ENCODE measurements around the gene TPBGL.
"Not testable (repeated sequence)": the region's sequence is repeated elsewhere in the genome, so short reads cannot be mapped to it uniquely, and the experiment has no call there.

TPBGL gene

DNA sequence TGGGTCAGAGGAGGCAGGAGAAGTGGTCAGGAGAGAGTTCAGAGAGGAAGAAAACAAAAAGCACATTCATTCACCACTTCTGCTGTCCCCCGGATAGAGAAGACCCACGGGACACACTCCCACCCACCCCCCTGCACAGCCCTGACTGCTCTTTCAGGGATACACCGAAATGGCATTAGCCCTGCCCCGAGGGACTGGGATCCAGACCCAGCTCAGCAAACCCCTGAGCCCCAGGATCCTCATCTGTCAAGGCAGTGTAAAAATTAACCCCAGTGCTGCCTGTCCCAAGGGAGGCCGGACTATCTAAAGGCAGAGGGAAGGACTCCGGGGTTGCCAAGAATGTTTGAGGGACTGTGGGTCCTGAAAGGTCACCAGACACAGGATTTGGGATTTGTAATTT lies 31.2 kb downstream of the TPBGL start:
- TF ChIP-seq, protein P1, sequence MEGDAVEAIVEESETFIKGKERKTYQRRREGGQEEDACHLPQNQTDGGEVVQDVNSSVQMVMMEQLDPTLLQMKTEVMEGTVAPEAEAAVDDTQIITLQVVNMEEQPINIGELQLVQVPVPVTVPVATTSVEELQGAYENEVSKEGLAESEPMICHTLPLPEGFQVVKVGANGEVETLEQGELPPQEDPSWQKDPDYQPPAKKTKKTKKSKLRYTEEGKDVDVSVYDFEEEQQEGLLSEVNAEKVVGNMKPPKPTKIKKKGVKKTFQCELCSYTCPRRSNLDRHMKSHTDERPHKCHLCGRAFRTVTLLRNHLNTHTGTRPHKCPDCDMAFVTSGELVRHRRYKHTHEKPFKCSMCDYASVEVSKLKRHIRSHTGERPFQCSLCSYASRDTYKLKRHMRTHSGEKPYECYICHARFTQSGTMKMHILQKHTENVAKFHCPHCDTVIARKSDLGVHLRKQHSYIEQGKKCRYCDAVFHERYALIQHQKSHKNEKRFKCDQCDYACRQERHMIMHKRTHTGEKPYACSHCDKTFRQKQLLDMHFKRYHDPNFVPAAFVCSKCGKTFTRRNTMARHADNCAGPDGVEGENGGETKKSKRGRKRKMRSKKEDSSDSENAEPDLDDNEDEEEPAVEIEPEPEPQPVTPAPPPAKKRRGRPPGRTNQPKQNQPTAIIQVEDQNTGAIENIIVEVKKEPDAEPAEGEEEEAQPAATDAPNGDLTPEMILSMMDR (IDR thresholded peaks at IDR 0.05; ENCODE audit: low read depth, low read length, missing control alignments), result no peak
- no peak for DNase-seq
- Histone ChIP-seq H3K4me3 (ENCODE audit: low read depth, low read length) (no peak overlapping the region), H3K27ac (no peak overlapping the region), H3K27me3 (replicated peaks) (no peaks in the 10 kb centered on the region), H3K36me3 (replicated peaks) (no peaks in the 10 kb centered on the region)
- in situ Hi-C loops (cut with HindIII; ENCODE audit: low pct_ligation_motif_present, low sequenced_read_pairs), result no loop called here

DNA sequence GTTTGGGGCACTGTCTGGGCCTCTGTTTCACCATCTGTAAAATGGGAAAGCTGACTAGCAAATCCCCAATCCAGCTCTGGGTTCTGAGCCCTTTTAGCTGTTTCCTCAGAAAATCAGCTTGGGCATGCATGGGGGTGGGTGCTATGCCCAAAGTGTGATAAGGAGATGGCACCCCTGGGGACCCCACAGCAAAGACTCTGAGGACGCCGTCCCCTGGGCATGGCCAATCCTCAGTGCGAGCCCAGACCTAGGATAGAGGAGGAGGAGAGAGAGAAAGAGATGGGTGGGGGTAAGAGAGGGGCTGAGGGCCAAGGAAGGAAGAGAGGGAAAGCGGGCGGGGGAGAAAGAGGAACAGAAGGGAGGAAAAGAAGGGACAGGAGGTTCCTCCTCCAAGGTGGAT lies 31.8 kb downstream of the TPBGL start:
- H3K36me3 ChIP-seq (replicated peaks), result no peaks in the 10 kb centered on the region
- H3K27me3 ChIP-seq (replicated peaks), result no peaks in the 10 kb centered on the region
- in situ Hi-C loops (cut with HindIII; ENCODE audit: low pct_ligation_motif_present, low sequenced_read_pairs), result no loop called here
- no peak overlapping the region for H3K27ac ChIP-seq
- no peak overlapping the region for H3K4me3 ChIP-seq (ENCODE audit: low read depth, low read length)
- DNase-seq, result no peak
- TF ChIP-seq, protein P1 (IDR thresholded peaks at IDR 0.05; ENCODE audit: low read depth, low read length, missing control alignments), result no peak

DNA sequence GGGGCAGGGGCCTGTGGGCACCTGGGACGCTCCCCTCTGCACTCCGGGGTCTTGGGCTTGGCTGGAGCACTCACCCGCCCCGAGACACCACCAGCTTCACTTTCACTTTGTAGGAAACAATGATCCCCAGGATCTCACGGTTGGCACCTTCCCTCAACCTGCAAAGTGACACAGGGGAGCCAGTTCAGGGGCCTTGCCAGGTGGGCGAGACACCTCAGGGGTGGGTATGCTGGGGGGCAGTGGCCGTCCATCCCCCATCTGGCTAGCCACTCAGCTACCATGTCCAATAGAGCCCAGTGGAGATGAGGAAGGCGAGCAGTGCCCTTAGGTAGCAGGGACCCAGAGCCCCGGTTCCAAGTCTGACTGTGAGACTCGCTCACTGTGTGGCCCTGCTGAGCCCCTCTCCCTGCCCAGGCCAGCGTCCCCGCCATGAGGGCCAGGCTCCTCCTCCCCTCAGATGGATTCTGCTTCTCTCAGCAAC lies 32.3 kb downstream of the TPBGL start:
- Histone ChIP-seq H3K27ac (no peak overlapping the region), H3K36me3 (replicated peaks) (no peaks in the 10 kb centered on the region)
- TF ChIP-seq, protein P1 (IDR thresholded peaks at IDR 0.05; ENCODE audit: low read depth, low read length, missing control alignments), result no peak

DNA sequence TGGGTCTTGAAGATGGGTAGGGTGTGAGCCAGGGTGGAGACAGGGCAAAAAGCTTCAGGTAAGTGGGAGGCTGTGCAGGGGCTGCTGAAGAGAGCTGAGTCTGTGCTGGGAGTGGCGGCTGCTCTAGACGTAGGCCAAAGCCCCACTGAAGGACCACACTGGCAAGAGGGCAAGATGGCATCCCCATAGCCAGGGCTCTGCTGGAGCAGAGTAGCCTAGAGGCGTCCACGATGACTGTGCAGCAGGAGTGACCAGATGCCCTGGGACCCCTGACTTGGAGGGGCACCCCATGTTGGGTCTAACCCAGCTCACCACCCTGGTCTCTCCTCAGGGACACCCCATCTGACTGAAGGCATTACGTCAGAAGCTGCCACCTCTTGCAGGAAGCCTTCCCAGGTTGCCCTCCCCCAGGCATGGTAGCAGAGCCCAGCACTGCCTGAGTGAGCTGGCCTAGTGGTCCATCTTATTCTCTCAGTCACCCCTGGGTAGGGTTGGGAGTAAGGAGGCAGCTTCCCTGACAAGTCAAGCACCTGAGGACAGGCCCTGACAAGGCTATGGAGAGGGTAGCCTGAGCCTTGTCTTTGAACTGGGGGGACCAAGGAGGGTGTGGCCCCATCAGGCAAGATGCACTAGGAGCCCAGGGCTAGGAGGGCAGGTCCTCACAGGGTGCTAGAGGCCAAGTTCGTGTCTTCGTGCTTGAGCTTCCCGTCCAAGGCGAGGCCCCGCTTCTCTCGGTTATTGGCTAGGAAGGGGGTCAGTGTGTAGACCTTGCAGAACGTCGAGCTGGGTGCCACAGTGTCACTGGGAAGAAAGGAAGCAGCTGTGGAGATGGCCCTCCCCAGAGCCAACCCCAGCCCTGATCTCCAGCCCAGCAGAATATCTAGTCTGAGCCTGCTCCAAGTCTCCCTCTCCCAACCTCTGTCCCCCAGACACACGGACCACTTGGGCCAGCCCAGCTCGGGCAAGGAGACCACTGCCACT lies 33.1 kb downstream of the TPBGL start:
- no peaks in the 10 kb centered on the region for H3K27me3 ChIP-seq (replicated peaks)
- in situ Hi-C loops (cut with HindIII; ENCODE audit: low pct_ligation_motif_present, low sequenced_read_pairs), result no loop called here
- no peak overlapping the region for H3K27ac ChIP-seq
- DNase-seq, result no peak
- no peak overlapping the region for H3K4me3 ChIP-seq (ENCODE audit: low read depth, low read length)
- H3K36me3 ChIP-seq (replicated peaks), result no peaks in the 10 kb centered on the region
- TF ChIP-seq, protein P1 (IDR thresholded peaks at IDR 0.05; ENCODE audit: low read depth, low read length, missing control alignments), result no peak

More for the DNA sequence above, 32.3 kb downstream of the TPBGL start:
- no peaks in the 10 kb centered on the region for H3K27me3 ChIP-seq (replicated peaks)
- no peak for DNase-seq
- in situ Hi-C loops (cut with HindIII; ENCODE audit: low pct_ligation_motif_present, low sequenced_read_pairs), result no loop called here
- no peak overlapping the region for H3K4me3 ChIP-seq (ENCODE audit: low read depth, low read length)

DNA sequence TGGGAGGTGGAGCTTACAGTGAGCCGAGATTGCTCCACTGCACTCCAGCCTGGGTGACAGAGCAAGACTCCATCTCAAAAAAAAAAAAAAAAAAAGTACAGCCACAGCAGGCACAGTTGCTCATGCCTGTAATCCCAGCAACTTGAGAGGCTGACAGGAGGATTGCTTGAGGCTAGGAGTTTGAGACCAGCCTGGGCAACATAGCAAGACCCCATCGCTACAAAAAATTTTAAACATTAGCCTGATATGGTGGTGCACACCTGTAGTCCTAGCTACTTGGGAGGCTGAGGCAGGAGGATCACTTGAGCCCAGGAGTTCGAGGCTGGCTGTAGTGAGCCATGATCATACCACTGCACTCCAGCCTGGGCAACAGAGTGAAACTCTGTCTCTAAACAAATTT lies 34.1 kb downstream of the TPBGL start:
- DNase-seq; H3K27ac ChIP-seq; in situ Hi-C loops (cut with HindIII; ENCODE audit: low pct_ligation_motif_present, low sequenced_read_pairs); H3K27me3 ChIP-seq (replicated peaks); H3K36me3 ChIP-seq (replicated peaks); H3K4me3 ChIP-seq (ENCODE audit: low read depth, low read length): not testable (repeated sequence)

DNA sequence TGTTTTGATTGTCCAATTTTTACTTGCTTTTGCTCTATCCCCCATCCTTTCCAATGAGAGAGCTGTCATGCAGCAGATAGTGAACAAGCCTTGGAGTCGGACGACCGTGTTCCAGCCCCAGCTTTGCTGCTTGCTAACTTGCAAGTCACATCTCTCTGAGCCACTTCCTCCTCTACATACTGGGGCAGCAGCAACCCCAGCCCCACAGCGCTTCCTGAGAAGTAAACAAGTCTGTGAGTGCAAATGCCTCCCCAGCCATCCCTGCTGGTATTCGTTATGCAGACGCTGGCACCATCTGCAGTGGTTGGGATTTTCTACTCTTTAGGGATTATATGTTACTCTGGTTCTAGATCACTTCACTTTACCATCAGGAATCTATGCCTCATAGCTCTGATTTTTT lies 35.0 kb downstream of the TPBGL start:
- in situ Hi-C loops (cut with HindIII; ENCODE audit: low pct_ligation_motif_present, low sequenced_read_pairs), result no loop called here
- Histone ChIP-seq H3K27me3 (replicated peaks) (no peaks in the 10 kb centered on the region), H3K4me3 (ENCODE audit: low read depth, low read length) (no peak overlapping the region), H3K27ac (no peak overlapping the region), H3K36me3 (replicated peaks) (no peaks in the 10 kb centered on the region)
- TF ChIP-seq, protein P1 (IDR thresholded peaks at IDR 0.05; ENCODE audit: low read depth, low read length, missing control alignments), result no peak
- no peak for DNase-seq
